Testis (tissue), 2 donors: ENCODE measurements around the gene USP32.

Source experiments
- CTCF ChIP-seq, 3 experiments: fragments of 450-650 bp in 2 of 3; fragments of 200-600 bp in 1 of 3; sonication (generic) in 1 of 3; IDR thresholded peaks; one replicate each; pipeline ENCODE4 v1.5.1; 2016 to 2019; ENCODE audit warnings: antibody characterized with exemption in 3 of 3, mild to moderate bottlenecking in 2 of 3, moderate library complexity in 1 of 3
- POLR2A ChIP-seq: fragments of 450-650 bp; IDR thresholded peaks from one replicate; pipeline ENCODE4 v1.6.1; 2017; ENCODE audit warnings: antibody characterized with exemption, mild to moderate bottlenecking, moderate library complexity

DNA sequence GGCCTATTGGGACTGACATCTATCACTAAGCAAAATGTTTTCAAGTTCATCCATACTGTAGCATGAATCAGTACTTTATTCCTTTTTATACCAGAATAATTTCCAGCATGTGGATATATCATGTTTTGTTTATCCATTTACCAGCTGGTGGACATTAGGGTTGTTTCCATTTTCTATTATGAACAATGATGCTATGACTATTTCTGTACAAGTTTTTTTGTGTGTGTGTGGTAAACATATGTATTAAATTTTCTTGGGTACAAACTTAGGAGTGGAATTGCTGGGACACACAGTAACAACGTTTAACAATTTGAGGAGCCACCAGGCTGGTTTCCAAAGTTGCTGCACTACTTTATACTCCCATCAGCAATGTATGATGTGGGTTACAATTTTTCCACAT, 91.0 kb downstream of the USP32 start:
- no peak for TF ChIP-seq CTCF (IDR thresholded peaks at IDR 0.05)
- TF ChIP-seq POLR2A, result no peak
